ENCODE data around the gene GNAT1. TPM values are rescaled to one million over a fixed set of nuclear protein-coding genes. Genes with fewer than 3 reads are reported as not detected.

The GNAT1 gene
- total and polyA plus RNA-seq, 2 donors (not counting 1 experiment from before 2014, with no cell fraction given), result not detected

- POLR2A ChIA-PET, result no interaction called here
- intact Hi-C loops (cut with micrococcal nuclease), result no loop called here
- no peak overlapping the region for H2AFZ ChIP-seq (ENCODE audit: insufficient read depth, low read depth, low read length, poor library complexity, severe bottlenecking)
- peaks cover 0 to 2% (median 0%) of the 10 kb centered on the region in 3 donors for H3K9me3 ChIP-seq (ENCODE audit: control extremely low read depth in 1 of 3, control insufficient read depth in 2 of 3, insufficient read depth in 1 of 3, low read length in 2 of 3)
- Mint-ChIP-seq H3K27me3 (peaks cover 6% of the 10 kb centered on the region), H3K4me3 (no peak overlapping the region), H3K9me3 (ENCODE audit: insufficient read depth) (no peaks in the 10 kb centered on the region), H3K4me1 (no peaks in the 10 kb centered on the region), H3K27ac (no peak overlapping the region)
- H3K27ac ChIP-seq (ENCODE audit: low read length in 2 of 2), result no peak overlapping the region
- CTCF ChIA-PET, result interaction anchor here (1.2 to 15.2 kb wide), 3 partner anchors 8 to 43 kb away, joined by 3 to 214 read pairs (median 15); partner anchors contain the start of gene GNAT1
- no peak for TF ChIP-seq EZH2 (IDR thresholded peaks at IDR 0.05; ENCODE audit: borderline replicate concordance, insufficient read depth, low read depth, low read length, poor library complexity, severe bottlenecking)
- TF ChIP-seq CTCF (IDR thresholded peaks at IDR 0.05), result no peak
- H3K4me2 ChIP-seq (replicated peaks; ENCODE audit: low read depth, low read length, poor library complexity, severe bottlenecking), result no peak overlapping the region
- no peaks in the 10 kb centered on the region for H3K4me1 ChIP-seq (ENCODE audit: control insufficient read depth in 2 of 2, insufficient read depth in 2 of 2, low read length in 2 of 2)
- H4K20me1 ChIP-seq (ENCODE audit: control insufficient read depth, insufficient read depth, low read length, poor library complexity, severe bottlenecking), result no peaks in the 10 kb centered on the region
- H3K27me3 ChIP-seq (replicated peaks in 1 of 4; ENCODE audit: control extremely low read depth in 1 of 4, control insufficient read depth in 3 of 4, insufficient read depth in 4 of 4, low read length in 3 of 4), result peaks cover 0 to 5% (median 0%) of the 10 kb centered on the region in 4 experiments
- DNase-seq (no peak), ATAC-seq (ENCODE audit: low read depth) (no peak)
- no peaks in the 10 kb centered on the region for H3K79me2 ChIP-seq (ENCODE audit: control insufficient read depth, insufficient read depth, low read length)
- no peak overlapping the region for H3K4me3 ChIP-seq (ENCODE audit: control extremely low read depth in 1 of 5, extremely low read depth in 1 of 5, insufficient read depth in 1 of 5, low read depth in 2 of 5, low read length in 4 of 5)
- 80% methylated on average over 5 of the region's 10 CpGs for WGBS (ENCODE audit: insufficient coverage)
- H3K36me3 ChIP-seq (replicated peaks in 1 of 2; ENCODE audit: control extremely low read depth in 1 of 2, control insufficient read depth in 1 of 2, extremely low read depth in 1 of 2, insufficient read depth in 2 of 2, low read length in 1 of 2), result no peaks in the 10 kb centered on the region
- no peak overlapping the region for H3K9ac ChIP-seq (ENCODE audit: low read length)
Observed at GRCh38 chr3:50217681-50218080, 26.3 kb downstream of the GNAT1 start.

GRCh38 chr3:50218448-50218847 is 27.0 kb downstream of the GNAT1 start:
- Histone ChIP-seq H3K9ac (ENCODE audit: low read length) (no peak overlapping the region), H3K27ac (ENCODE audit: low read length in 2 of 2) (no peak overlapping the region), H3K4me3 (ENCODE audit: control extremely low read depth in 1 of 5, extremely low read depth in 1 of 5, insufficient read depth in 1 of 5, low read depth in 2 of 5, low read length in 4 of 5) (no peak overlapping the region), H4K20me1 (ENCODE audit: control insufficient read depth, insufficient read depth, low read length, poor library complexity, severe bottlenecking) (no peaks in the 10 kb centered on the region), H3K4me1 (ENCODE audit: control insufficient read depth in 2 of 2, insufficient read depth in 2 of 2, low read length in 2 of 2) (no peaks in the 10 kb centered on the region), H3K9me3 (ENCODE audit: control extremely low read depth in 1 of 3, control insufficient read depth in 2 of 3, insufficient read depth in 1 of 3, low read length in 2 of 3) (peaks cover 0 to 2% (median 0%) of the 10 kb centered on the region in 3 donors), H3K36me3 (replicated peaks in 1 of 2; ENCODE audit: control extremely low read depth in 1 of 2, control insufficient read depth in 1 of 2, extremely low read depth in 1 of 2, insufficient read depth in 2 of 2, low read length in 1 of 2) (no peaks in the 10 kb centered on the region), H2AFZ (ENCODE audit: insufficient read depth, low read depth, low read length, poor library complexity, severe bottlenecking) (no peak overlapping the region), H3K27me3 (replicated peaks in 1 of 4; ENCODE audit: control extremely low read depth in 1 of 4, control insufficient read depth in 3 of 4, insufficient read depth in 4 of 4, low read length in 3 of 4) (peaks cover 0 to 5% (median 0%) of the 10 kb centered on the region in 4 experiments), H3K79me2 (ENCODE audit: control insufficient read depth, insufficient read depth, low read length) (no peaks in the 10 kb centered on the region), H3K4me2 (replicated peaks; ENCODE audit: low read depth, low read length, poor library complexity, severe bottlenecking) (no peak overlapping the region)
- DNase-seq (no peak), ATAC-seq (ENCODE audit: low read depth) (no peak)
- peaks cover 6% of the 10 kb centered on the region for H3K27me3 Mint-ChIP-seq
- H3K27ac Mint-ChIP-seq, result no peak overlapping the region
- no peak for TF ChIP-seq EZH2 (IDR thresholded peaks at IDR 0.05; ENCODE audit: borderline replicate concordance, insufficient read depth, low read depth, low read length, poor library complexity, severe bottlenecking)
- TF ChIP-seq CTCF (IDR thresholded peaks at IDR 0.05), result no peak
- WGBS (ENCODE audit: insufficient coverage), result 95% methylated on average over 17 of the region's 17 CpGs
- H3K4me3 Mint-ChIP-seq, result no peak overlapping the region
- no peaks in the 10 kb centered on the region for H3K9me3 Mint-ChIP-seq (ENCODE audit: insufficient read depth)
- no peaks in the 10 kb centered on the region for H3K4me1 Mint-ChIP-seq
- intact Hi-C loops (cut with micrococcal nuclease), result no loop called here
- CTCF ChIA-PET, result interaction anchor here (1.2 to 15.2 kb wide), 3 partner anchors 25 to 42 kb away, joined by 3 to 214 read pairs (median 9); partner anchors contain the start of gene GNAT1
- POLR2A ChIA-PET, result no interaction called here
